GM19463 (cell line): ENCODE results near the gene NUDT22.

ENCODE experiments used
- ATAC-seq: cut with Tn5 transposase; IDR thresholded peaks from one replicate; pipeline ENCODE4 v1.9.1; 2021; ENCODE audit warnings: mild to moderate bottlenecking, moderate library complexity; ENCODE audit not compliant: unreplicated experiment

Gene NUDT22

GRCh38 chr11:64253043-64253442 lies 27.0 kb downstream of the NUDT22 start:
- ATAC-seq, result no peak

- ATAC-seq, result no peak
Measured at GRCh38 chr11:64253481-64253880, 27.4 kb downstream of the NUDT22 start.

GRCh38 chr11:64254326-64254725 lies 28.3 kb downstream of the NUDT22 start:
- no peak for ATAC-seq

GRCh38 chr11:64255135-64256128 lies 29.4 kb downstream of the NUDT22 start:
- ATAC-seq, result no peak

GRCh38 chr11:64256300-64256699 lies 30.2 kb downstream of the NUDT22 start:
- no peak for ATAC-seq

- no peak for ATAC-seq
Measured at GRCh38 chr11:64258356-64258755, 32.3 kb downstream of the NUDT22 start.

GRCh38 chr11:64258946-64259532 lies 33.0 kb downstream of the NUDT22 start:
- ATAC-seq, result no peak

GRCh38 chr11:64259533-64260067 lies 33.5 kb downstream of the NUDT22 start:
- ATAC-seq, result no peak

- no peak for ATAC-seq
Measured at GRCh38 chr11:64260147-64260708, 34.2 kb downstream of the NUDT22 start.

- ATAC-seq, result no peak
Measured at GRCh38 chr11:64261556-64262080, 35.5 kb downstream of the NUDT22 start.

- ATAC-seq, result no peak
Measured at GRCh38 chr11:64262271-64263002, 36.4 kb downstream of the NUDT22 start.

- no peak for ATAC-seq
Measured at GRCh38 chr11:64263021-64263946, 37.2 kb downstream of the NUDT22 start.

- ATAC-seq, result no peak
Measured at GRCh38 chr11:64263947-64264317, 37.9 kb downstream of the NUDT22 start.

- no peak for ATAC-seq
Measured at GRCh38 chr11:64264371-64264852, 38.3 kb downstream of the NUDT22 start.

- ATAC-seq, result no peak
Measured at GRCh38 chr11:64265176-64266160, 39.4 kb downstream of the NUDT22 start.

- ATAC-seq, result no peak
Measured at GRCh38 chr11:64266339-64266738, 40.3 kb downstream of the NUDT22 start.

- no peak for ATAC-seq
Measured at GRCh38 chr11:64267207-64267945, 41.3 kb downstream of the NUDT22 start.
